HG02943 (cell line): ENCODE measurements around the gene TRPC6.
"Not testable (repeated sequence)": the region's sequence is repeated elsewhere in the genome, so short reads cannot be mapped to it uniquely, and the experiment has no call there.

ENCODE experiments used
- ATAC-seq: cut with Tn5 transposase; IDR thresholded peaks from one replicate; pipeline ENCODE4 v1.9.1; 2021; ENCODE audit warnings: mild to moderate bottlenecking, low read depth, moderate library complexity; ENCODE audit not compliant: unreplicated experiment

Gene TRPC6

DNA sequence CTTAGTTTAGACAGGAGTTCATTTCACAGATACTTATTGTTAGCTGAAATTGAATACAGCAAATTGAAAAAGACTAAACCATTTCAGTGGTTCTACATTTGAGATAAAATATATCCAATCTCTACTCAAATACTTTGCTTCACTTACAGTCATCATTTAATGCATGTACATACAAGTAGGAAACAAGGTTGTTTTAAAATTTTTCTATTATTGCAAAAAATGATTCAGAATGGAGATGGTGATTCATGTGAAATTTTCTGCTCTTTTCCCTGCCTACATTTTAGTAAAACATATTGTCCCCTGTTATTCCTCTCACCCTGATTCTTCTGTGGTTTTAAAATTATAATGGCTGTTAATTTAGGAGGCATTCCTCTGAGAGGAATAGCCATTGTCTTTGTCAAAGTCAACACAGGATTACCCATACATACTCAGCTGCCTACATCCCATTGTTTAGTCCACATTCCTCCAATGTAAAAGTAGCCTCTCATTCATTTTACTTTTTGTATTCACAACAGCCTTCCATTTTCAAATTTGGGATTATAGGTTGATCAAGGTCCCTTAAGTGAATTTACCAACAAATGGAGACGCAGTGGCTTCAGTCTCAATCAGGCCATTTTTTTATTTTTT lies 60.1 kb downstream of the TRPC6 start:
- ATAC-seq, result no peak

DNA sequence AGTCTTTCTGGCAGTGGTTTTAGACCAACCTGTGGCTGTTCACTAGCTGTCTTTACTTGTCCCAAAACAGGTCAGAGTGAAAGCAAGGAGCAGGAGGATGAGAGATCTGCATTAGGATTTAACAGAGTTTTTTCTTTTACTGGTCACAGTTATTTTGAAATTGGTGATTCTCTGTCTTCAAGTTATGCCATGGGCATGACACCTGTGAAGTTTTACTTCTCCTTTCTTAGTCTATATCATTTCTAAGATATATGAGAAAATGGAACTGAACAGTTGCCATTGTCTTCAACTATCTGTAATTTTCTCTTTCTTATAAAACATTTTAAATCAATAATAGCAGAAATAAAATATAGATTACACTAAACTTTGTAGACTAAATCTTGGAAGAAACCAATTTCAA lies 60.6 kb downstream of the TRPC6 start:
- no peak for ATAC-seq

DNA sequence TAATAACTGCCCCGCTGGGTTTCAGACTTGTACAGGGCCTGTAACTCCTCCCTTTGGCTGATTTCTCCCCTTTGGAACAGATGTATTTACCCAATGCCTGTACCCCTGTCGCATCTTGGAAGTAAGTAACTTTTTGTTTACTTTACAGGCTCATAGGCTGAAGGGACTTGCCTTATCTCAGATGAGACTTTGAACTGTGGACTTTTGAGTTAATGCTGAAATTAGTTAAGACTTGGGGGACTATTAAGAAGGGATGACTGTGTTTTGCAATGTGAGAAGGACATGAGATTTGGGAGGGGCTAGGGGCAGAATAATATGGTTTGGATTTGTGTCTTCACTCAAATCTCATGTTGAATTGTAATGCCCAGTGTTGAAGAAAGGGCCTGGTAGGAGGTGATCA lies 62.0 kb downstream of the TRPC6 start:
- no peak for ATAC-seq

DNA sequence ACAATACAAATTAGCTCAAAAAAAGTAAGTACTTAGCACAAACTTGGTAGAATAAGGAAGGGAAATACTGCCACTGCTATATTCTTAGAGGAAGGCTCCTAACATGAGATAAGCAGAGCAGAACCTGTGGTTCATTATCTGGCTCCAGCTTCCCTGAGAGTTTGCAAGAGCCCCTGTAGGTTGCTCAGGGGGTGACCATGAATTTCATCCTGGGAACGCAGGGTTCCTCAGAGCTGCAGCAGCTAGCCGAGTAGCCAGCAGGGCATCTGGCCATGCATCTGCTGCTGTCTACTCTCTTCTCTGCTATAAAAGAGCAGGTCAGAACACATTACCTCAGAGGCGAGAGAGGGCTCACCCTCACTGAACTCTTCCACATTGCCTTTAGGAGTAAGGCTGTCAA lies 67.3 kb downstream of the TRPC6 start:
- ATAC-seq, result no peak

DNA sequence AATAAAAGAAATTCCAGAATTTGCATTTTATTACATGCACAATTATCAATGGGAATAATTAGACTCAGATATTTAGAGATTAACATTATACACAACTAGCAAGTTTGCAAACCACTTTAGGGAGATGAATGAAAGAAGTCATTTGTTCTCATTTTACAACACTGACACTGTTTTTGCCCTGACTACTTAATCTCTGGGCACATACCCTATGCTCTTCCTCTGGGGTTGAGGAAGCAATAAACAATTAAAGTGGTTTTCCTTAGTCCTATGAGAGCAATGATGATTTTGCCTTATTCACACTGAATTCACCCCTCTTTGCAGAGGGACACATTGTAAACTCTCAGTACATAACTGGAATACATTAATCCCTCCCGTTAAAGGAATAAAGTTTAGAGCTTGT lies 72.7 kb downstream of the TRPC6 start:
- ATAC-seq, result no peak

DNA sequence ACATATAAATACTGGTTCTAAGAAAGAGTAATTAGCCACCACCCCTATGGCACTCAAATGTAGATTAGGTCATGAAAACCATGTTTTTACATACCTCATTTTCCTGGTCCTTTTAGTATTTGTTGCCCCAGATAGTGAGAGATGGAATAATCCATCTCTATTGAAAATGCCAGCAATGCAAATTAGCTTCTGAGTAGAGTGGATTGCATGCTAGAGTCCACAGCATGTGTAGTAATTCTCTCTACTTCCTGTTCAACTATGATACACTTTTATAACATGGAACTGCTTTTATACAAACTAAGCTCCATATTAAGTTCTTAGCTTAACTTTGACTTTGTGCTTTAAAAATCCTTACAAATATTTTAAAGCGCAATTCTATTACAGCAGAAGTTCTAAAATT lies 73.2 kb downstream of the TRPC6 start:
- ATAC-seq, result no peak

DNA sequence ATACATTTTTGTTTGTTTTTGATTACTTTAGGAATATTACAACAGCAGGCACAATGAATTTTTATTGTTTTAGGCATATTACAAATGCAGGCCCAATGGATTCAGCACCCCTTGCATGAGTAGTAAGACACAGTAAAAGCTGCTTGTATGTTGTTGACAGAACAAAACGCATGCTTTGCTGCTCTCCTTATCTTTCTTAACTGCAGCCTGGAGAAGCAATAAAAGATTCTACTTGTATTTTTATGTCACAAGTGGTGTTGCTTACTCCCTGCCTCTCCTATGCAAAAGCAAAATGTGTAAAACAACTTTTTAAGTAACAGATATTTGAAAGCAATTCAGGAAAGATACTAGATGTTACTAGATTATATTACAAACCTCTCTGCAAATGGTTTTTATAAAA lies 73.9 kb downstream of the TRPC6 start:
- no peak for ATAC-seq

DNA sequence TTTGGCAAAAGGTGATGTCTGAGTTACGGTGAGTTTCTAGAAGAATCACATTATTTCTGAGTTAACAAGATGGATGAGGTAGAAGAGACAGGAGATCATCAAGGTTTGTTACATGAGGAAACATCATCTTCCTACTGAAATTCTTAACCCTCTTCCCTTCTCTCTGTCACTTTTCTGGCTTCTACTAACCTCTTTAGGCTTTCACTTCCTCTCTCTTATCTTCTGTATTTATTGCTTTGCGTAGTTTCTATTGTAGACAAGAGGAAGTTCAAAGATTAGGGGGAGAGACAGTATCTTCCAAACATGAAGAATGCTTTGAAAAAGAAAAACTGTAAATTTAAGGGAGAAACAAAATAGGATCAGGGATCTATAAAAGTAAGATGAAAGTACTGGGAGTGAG lies 75.4 kb downstream of the TRPC6 start:
- no peak for ATAC-seq

DNA sequence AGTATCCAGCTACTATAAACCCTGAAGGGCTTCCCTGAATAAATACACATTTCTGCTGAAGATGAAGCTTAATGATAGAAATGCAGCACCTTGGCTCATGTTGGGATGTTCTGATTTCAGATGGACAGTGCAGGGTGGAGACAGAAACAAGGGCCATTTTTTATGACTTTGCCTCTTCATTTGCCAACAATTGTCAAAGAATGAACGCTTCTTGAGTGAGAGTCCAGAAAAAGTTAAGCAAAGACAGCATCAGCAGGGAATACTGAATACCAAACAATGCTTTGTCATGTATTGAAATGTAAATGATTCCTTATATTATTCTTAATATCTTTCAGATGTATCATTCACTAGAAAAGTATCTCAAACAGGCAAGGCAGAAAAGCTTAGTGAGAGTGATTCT lies 84.9 kb downstream of the TRPC6 start:
- no peak for ATAC-seq

DNA sequence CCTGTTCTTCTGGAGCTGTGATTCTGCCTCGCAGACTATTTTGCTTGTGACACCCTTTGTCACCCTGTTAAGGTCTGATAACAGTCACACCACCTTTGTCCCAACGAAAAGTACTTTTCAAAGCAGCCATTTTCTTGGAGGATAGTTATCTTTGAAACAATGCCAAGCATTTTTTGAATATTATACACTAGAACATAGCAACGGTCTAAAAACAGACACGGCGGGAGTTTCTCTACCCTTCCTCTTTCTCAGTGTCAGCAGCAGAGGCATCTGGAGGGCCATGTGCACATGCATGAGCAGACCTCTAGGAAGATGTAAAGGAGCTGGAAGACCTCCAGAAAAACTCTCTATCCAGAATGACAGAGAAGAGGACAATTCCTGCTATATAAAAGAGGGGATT lies 86.5 kb downstream of the TRPC6 start:
- no peak for ATAC-seq

DNA sequence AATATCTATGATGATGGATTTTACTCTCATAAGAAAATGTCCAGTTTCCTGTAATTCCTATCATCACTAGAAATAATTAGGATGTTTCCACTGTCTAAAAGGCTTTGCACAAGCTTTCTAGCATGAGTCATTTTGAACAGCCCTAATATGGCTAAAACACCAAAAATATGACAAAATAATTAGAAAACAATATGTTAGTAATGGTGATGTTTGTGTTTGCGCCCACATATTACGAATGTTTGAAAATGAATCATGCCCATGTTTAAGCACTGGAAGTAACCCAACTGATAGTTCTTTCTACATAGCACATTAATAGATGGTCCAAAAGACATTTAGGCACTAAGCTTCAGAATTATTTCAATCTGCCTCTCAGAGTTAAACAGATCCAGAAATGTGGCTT lies 96.0 kb downstream of the TRPC6 start:
- no peak for ATAC-seq

DNA sequence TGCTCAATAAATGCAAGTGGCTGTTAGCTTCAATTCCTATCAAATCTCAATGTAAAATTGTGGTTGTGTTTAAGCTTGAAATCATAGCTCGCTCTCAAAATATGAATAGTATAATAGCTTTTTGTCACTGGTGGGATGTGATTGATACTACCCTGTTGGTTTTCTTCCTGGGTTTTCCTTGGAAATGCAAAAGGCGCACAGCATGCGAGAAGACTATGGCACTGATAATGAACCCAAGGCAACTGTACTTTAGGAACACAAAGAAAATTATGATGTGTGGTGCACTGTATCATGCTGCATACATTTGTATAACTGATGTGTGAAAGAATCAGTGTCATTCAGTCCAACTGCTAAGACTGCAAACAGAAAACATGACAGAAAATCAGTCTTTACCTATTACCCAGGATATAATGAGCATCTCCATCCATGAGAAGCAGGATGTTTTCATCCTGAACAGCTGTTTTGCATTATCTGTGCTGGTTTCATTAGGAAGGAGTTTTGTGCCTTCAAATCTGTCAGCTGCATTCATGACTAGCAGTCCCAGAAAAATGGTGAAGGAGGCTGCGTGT lies 101.2 kb downstream of the TRPC6 start:
- ATAC-seq, result no peak

DNA sequence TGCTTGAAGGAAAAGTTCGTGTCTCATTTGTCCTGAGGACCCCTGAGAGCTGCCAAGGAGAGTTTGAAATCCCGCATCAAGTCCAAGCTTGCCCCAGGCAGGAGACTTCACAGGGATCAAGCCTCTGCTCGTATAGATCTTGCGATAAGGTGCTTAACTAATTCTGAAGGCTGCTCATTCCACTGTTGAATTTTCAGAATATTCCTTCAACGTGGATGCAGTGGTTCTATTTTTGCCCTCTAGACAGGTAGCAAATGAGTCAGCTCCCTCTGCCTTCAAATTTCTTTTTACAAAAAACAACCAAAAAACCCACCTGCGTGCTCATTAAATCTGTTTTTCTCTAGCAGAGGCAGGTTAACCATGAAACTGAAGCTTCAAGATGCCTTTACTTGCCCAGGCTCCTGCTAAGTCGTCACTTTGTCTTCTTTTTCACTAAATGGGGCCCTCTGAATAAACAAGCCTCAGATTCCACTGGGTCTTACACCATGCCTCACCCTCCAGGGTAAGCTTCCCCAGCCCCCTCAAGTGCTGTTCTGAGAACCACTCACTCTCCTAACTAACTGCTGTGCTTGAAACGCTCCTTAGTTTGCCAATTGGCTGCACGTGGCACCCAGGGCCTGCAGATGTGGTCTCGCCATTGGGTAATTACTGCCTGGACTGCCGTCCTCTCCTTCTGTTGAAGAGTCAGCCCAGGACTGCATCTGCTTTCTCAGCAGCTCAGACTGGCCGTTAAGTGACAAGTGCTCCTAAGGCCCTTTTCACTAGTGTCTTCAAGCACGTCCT lies 105.0 kb downstream of the TRPC6 start:
- ATAC-seq, result no peak

DNA sequence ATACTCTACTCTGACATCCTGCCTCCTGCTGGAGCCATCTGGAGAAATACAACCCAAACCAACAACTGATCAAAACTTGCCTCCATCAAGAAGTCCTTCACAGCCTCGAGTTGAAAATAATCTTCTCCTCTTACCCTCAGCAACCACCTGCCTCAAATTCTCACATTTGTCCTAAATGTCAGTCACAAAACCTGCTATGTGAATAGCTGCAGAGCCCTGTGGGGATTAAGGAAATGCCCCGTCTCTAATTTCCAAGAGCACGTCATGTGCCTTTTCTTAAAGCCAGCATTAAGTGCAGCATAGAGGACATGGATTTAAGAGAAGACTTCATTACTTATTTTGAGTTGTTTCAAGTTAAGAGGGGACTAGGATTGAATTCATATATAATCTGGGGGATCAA lies 105.9 kb downstream of the TRPC6 start:
- ATAC-seq, result no peak

DNA sequence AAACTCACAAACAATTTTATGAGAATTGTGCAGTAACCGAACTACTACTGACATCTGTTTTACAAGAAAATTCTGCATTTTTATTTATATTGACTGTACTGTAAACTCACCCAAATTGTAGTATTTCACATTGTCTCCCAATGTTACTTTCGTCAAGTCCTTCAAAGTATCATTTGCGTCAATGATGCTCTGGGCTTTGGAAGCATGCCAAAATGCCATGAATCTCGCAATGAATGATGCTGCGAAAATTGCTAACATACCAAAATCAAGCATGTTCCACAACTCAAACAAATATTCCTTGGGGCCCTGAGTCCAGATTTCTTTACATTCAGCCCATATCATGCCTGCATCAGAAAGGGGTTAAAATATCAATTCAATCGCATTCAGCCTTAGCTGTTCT lies 107.6 kb downstream of the TRPC6 start:
- ATAC-seq, result no peak

DNA sequence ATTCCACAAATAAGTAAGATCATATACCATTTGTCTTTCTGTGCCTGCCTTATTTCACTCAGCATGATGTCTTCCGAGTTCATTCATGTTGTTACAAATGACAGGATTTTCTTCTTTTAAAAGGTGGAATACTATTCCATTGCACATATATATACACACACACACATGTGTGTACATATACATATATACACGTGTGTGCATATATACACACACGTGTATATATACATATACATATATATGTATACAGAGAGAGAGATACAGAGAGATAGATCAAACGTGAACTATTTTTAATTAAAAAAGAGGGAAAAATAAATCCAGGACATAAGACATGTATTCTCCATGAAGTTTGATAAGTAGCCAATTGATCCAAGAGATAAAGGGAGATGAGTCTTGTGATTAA lies 108.1 kb downstream of the TRPC6 start:
- ATAC-seq, result no peak

DNA sequence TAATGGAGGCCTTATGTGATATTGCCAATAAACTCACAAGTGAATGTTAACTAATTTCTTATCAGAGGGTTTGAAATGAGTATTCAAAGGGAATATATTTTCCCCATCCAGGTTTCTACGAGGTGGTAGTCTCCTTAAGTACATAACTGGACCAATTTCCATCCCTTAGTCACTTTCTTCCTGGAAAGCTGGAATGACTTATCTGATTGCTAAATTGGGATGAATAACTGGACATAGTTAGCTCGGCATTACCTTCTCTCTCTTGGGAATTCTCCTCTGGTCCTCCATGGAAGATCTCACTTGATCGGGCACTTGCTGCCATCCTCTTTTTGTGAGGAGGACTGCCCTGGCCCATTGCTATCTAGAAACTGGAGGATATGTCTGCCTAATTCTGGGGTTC lies 109.1 kb downstream of the TRPC6 start:
- ATAC-seq, result no peak

DNA sequence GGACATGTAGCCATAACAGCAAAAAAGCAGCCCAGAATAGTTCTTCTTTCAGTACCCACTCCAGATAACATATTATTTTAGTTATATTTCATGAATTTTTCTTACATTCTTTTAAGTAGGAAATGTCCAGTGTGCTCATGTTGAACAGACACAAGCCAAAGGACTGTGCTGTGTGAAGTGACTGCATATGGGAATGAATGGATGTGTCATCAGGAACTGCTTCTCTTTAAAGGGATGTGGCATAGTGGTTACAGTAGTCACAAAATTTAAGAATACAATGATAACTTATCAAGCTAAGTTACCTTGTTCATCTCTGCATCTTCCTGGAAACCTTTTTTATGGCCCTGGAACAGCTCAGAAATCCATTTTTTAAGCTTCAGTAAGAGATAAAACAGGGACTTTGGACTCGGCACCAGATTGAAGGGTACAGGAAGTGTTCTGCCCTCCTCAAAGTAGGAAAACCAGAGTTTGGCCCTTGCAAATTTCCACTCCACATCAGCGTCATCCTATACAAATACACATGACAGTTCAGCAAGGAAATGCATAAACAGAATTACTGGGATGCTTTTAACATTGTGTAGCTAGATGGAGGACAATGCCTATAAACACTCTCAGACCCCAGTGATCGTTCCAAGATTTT lies 112.8 kb downstream of the TRPC6 start:
- no peak for ATAC-seq

DNA sequence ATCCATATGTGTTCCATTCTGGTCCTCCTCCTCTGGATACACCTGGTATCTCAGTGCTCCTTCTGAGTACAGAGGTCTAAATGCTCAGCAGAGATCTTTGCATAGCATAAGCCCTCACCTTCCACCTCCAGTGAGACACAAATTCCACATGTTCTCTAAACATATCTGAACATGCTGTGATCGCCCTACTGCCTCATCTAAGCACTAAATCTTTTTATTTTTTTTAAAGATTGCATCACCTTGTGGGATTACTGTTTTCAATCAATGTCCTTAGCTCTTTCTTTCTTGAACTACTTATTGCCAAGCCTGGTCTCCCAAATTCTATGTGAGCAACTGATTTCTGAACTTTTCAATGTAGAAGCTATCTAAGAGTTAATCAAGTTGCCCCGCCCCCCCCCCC lies 113.4 kb downstream of the TRPC6 start:
- no peak for ATAC-seq

DNA sequence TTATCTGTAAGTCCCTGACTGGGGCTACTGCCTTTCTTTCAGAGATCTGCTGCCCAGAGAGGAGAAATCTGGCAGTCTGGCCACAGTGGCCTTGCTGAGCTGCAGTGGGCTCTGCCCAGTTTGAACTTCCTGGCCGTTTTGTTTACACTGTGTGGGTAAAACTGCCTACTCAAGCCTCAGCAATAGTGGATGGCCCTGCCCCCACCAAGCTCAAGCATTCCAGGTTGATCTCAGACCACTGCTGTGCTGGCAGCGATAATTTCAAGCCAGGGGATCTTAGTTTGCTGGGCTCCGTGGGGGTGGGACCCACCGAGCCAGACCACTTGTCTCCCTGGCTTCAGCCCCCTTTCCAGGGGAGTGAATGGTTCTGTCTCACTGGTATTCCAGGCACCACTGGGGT lies 117.5 kb downstream of the TRPC6 start:
- ATAC-seq, result no peak

DNA sequence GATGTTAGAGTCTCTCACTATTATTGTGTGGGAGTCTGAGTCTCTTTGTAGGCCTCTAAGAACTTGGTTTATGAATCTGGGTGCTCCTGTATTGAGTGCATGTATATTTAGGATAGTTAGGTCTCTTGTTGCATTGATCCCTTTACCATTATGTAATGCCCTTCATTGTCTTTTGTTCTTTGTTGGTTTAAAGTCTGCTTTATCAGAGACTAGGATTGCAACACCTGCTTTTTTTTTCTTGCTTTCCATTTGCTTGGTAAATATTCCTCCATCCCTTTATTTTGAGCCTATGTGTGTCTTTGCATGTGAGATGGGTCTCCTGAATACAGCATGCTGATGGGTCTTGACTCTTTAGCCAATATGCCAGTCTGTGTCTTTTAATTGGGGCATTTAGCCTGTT lies 119.4 kb downstream of the TRPC6 start:
- not testable (repeated sequence) for ATAC-seq

DNA sequence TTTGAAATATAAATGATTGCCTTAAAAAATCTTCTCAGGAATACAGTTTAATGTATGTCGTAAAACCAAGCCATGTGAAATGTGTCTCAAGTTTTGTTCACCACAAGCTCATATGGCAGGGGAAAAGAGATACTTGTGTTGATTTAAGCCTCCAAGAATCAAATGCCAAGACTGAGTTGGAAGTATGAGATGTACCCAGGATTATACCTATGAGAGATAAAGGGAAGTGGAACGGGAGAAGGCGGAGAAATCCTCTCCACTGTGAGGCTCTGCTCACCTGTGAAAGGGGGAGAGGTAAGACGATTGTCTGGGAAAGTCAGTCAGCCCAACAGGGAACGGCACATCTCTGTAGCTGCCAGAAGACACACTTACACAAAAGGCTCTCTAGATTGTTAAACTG lies 124.8 kb downstream of the TRPC6 start:
- no peak for ATAC-seq
